Fibroblast of skin of right quadriceps (primary cell): ENCODE data around the gene SI.
"Not testable (repeated sequence)": the region's sequence is repeated elsewhere in the genome, so short reads cannot be mapped to it uniquely, and the experiment has no call there.

Source experiments
- DNase-seq: peaks from one replicate; pipeline ENCODE4 v3.0.0-alpha.2; 2013

Gene SI

GRCh38 chr3:165078293-165078692 lies at the start of gene SI:
Gene SI (minus strand): TSS chr3:165078496. CDS start chr3:165076012, 2,484 bp downstream.
- no peak for DNase-seq

- no peak for DNase-seq
These were observed 47.5 kb upstream of the SI start for GRCh38 chr3:165125836-165126235.

GRCh38 chr3:165111401-165111800 lies 33.1 kb upstream of the SI start:
- DNase-seq, result no peak

- DNase-seq, result no peak
These were observed 25.3 kb upstream of the SI start for GRCh38 chr3:165103616-165104015.

GRCh38 chr3:165082650-165083049 lies 4.4 kb upstream of the SI start:
- DNase-seq, result no peak

GRCh38 chr3:165081183-165081582 lies 2.9 kb upstream of the SI start:
- no peak for DNase-seq

GRCh38 chr3:165075695-165076094 lies 2.6 kb downstream of the SI start:
- no peak for DNase-seq

GRCh38 chr3:165070682-165071081 lies 7.6 kb downstream of the SI start:
- no peak for DNase-seq

- DNase-seq, result no peak
These were observed 21.8 kb downstream of the SI start for GRCh38 chr3:165056510-165056909.

GRCh38 chr3:165040186-165040585 lies 38.1 kb downstream of the SI start:
- no peak for DNase-seq

- no peak for DNase-seq
These were observed 66.7 kb downstream of the SI start for GRCh38 chr3:165011557-165011956.

- no peak for DNase-seq
These were observed 93.3 kb downstream of the SI start for GRCh38 chr3:164984947-164985346.

GRCh38 chr3:164962610-164963009 lies 115.7 kb downstream of the SI start:
- no peak for DNase-seq

GRCh38 chr3:164952966-164953365 lies 125.3 kb downstream of the SI start:
- no peak for DNase-seq

- not testable (repeated sequence) for DNase-seq
These were observed 126.9 kb downstream of the SI start for GRCh38 chr3:164951403-164951802.

GRCh38 chr3:164940745-164941144 lies 137.6 kb downstream of the SI start:
- no peak for DNase-seq

- DNase-seq, result no peak
These were observed 148.7 kb downstream of the SI start for GRCh38 chr3:164929642-164930041.
